ENCODE results near the gene DGKE. TPM values are rescaled to one million over a fixed set of nuclear protein-coding genes. Genes with fewer than 3 reads are reported as not detected.

DGKE gene
- total RNA-seq, 1 experiment from 2014 or later = 19.1 TPM

GRCh38 chr17:56880571-56880970, 46.6 kb downstream of the DGKE start:
- Histone ChIP-seq H3K4me1 (ENCODE audit: control insufficient read depth, insufficient read depth, low read length) (no peaks in the 10 kb centered on the region), H3K4me3 (ENCODE audit: low read depth in 2 of 2, low read length in 2 of 2) (no peak overlapping the region), H3K36me3 (ENCODE audit: control insufficient read depth, insufficient read depth, low read length) (no peaks in the 10 kb centered on the region), H3K27me3 (ENCODE audit: control insufficient read depth, insufficient read depth, low read length) (no peaks in the 10 kb centered on the region), H3K9me3 (ENCODE audit: control insufficient read depth, insufficient read depth, low read depth, low read length) (no peaks in the 10 kb centered on the region), H3K27ac (ENCODE audit: low read length) (no peak overlapping the region)
- ATAC-seq = no peak
- TF ChIP-seq POLR2AphosphoS5 (IDR thresholded peaks at IDR 0.05; ENCODE audit: low read depth, low read length) = no peak
- ChIA-PET POLR2A (no interaction called here), CTCF (no interaction called here)
- DNase-seq (ENCODE audit: low read depth, low spot score) = no peak
- in situ Hi-C loops (cut with HindIII; ENCODE audit: low pct_unique_long_range_greater_than_20kb, low sequenced_read_pairs) = no loop called here
- intact Hi-C loops (cut with micrococcal nuclease; ENCODE audit: unreplicated experiment) = no loop called here
- no TSS peak for BruUV-seq (replicated peaks)

GRCh38 chr17:56881685-56882295, 47.8 kb downstream of the DGKE start:
- Histone ChIP-seq H3K4me1 (ENCODE audit: control insufficient read depth, insufficient read depth, low read length) (no peaks in the 10 kb centered on the region), H3K36me3 (ENCODE audit: control insufficient read depth, insufficient read depth, low read length) (no peaks in the 10 kb centered on the region), H3K27me3 (ENCODE audit: control insufficient read depth, insufficient read depth, low read length) (no peaks in the 10 kb centered on the region), H3K4me3 (ENCODE audit: low read depth in 2 of 2, low read length in 2 of 2) (no peak overlapping the region), H3K9me3 (ENCODE audit: control insufficient read depth, insufficient read depth, low read depth, low read length) (no peaks in the 10 kb centered on the region), H3K27ac (ENCODE audit: low read length) (no peak overlapping the region)
- POLR2A ChIA-PET = interaction anchor here (0.8 kb wide), 1 partner anchor 18 kb away, joined by 3 read pairs; no protein-coding TSS in a partner anchor
- no peak for TF ChIP-seq SIN3A (IDR thresholded peaks at IDR 0.05; ENCODE audit: borderline replicate concordance, insufficient read depth, low read depth, low read length)
- no peak for TF ChIP-seq TCF7L2 (IDR thresholded peaks at IDR 0.05; ENCODE audit: low read depth, low read length)
- no peak for TF ChIP-seq POLR2AphosphoS5 (IDR thresholded peaks at IDR 0.05; ENCODE audit: low read depth, low read length)
- TF ChIP-seq CTCF (IDR thresholded peaks at IDR 0.05) = no peak
- TF ChIP-seq REST (IDR thresholded peaks at IDR 0.05; ENCODE audit: insufficient read depth in 1 of 2, low read depth in 2 of 2, low read length in 1 of 2) = no peak
- BruUV-seq (replicated peaks) = no TSS peak
- intact Hi-C loops (cut with micrococcal nuclease; ENCODE audit: unreplicated experiment) (no loop called here), in situ Hi-C loops (cut with HindIII; ENCODE audit: low pct_unique_long_range_greater_than_20kb, low sequenced_read_pairs) (no loop called here)
- DNase-seq (ENCODE audit: low read depth, low spot score) (no peak), ATAC-seq (no peak)
- CTCF ChIA-PET = no interaction called here

- Histone ChIP-seq H3K9me3 (ENCODE audit: control insufficient read depth, insufficient read depth, low read depth, low read length) (peaks cover 2% of the 10 kb centered on the region; the same call in 1 of the 2 replicates), H3K27me3 (ENCODE audit: control insufficient read depth, insufficient read depth, low read length) (no peaks in the 10 kb centered on the region), H3K4me3 (ENCODE audit: low read depth in 2 of 2, low read length in 2 of 2) (no peak overlapping the region), H3K36me3 (ENCODE audit: control insufficient read depth, insufficient read depth, low read length) (no peaks in the 10 kb centered on the region), H3K27ac (ENCODE audit: low read length) (no peak overlapping the region), H3K4me1 (ENCODE audit: control insufficient read depth, insufficient read depth, low read length) (no peaks in the 10 kb centered on the region)
- no TSS peak for BruUV-seq (replicated peaks)
- ATAC-seq (no peak), DNase-seq (ENCODE audit: low read depth, low spot score) (no peak)
- ChIA-PET POLR2A (no interaction called here), CTCF (no interaction called here)
- in situ Hi-C loops (cut with HindIII; ENCODE audit: low pct_unique_long_range_greater_than_20kb, low sequenced_read_pairs) = no loop called here
- TF ChIP-seq POLR2AphosphoS5 (IDR thresholded peaks at IDR 0.05; ENCODE audit: low read depth, low read length) (no peak), TCF7L2 (IDR thresholded peaks at IDR 0.05; ENCODE audit: low read depth, low read length) (no peak), CTCF (IDR thresholded peaks at IDR 0.05) (no peak), REST (IDR thresholded peaks at IDR 0.05; ENCODE audit: insufficient read depth in 1 of 2, low read depth in 2 of 2, low read length in 1 of 2) (no peak), SIN3A (IDR thresholded peaks at IDR 0.05; ENCODE audit: borderline replicate concordance, insufficient read depth, low read depth, low read length) (no peak)
- intact Hi-C loops (cut with micrococcal nuclease; ENCODE audit: unreplicated experiment) = no loop called here
Observed at GRCh38 chr17:56883616-56884015, 49.7 kb downstream of the DGKE start.
